NCI-H510A treated with DMSO at 0.1 percent for 48 hours (cell line): ENCODE data around the gene OR4K17.
"Not testable (repeated sequence)": the region's sequence is repeated elsewhere in the genome, so short reads cannot be mapped to it uniquely, and the experiment has no call there.

Source experiments
- DNase-seq: peaks from one replicate; lab custom pipeline; 2025; lab: John Stamatoyannopoulos, UW

The OR4K17 gene, protein sequence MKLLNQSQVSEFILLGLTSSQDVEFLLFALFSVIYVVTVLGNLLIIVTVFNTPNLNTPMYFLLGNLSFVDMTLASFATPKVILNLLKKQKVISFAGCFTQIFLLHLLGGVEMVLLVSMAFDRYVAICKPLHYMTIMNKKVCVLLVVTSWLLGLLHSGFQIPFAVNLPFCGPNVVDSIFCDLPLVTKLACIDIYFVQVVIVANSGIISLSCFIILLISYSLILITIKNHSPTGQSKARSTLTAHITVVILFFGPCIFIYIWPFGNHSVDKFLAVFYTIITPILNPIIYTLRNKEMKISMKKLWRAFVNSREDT

DNA sequence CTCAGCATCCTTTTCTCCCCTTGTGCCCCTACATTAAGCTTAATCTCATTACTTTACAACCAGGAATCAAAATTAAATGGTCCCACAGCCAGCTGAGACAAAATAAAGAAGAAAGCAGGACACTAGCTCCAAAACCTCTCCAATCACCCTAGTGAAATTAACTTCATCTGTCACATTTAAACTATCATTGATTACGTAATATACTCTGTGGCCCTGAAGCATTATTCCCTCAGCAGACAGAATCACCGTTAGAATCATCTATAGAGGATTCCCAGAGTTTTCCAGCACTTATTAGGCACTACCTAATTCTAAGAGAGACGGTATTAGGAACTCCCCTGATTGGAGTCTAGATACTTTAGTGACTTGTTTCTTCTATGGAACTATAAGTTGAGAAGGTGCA is at the start of gene OR4K17:
OR4K17 (plus strand) TSS at position 302 of the 400 bp plus-strand sequence. CDS start 6,761 bp downstream, outside the sequence.
- no peak for DNase-seq

DNA sequence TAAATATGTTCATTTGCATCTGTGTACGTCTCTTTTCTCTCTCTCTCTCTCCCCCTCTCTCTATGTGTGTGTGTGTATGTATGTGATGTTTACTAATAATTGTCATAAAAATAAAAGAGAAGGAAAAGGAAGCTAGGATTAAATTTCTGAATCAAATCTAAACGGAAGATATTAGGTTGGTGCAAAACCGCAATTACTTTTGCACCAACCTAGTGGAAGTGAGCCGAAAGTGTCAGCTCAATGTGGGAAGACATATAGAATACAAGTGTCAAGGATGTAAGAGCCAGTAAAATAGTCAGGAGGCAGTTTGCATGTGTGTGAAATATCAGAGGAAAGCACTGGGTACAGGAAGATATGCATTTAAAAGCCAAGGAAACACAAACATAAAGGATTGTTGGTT is 18.5 kb upstream of the OR4K17 start:
- no peak for DNase-seq

DNA sequence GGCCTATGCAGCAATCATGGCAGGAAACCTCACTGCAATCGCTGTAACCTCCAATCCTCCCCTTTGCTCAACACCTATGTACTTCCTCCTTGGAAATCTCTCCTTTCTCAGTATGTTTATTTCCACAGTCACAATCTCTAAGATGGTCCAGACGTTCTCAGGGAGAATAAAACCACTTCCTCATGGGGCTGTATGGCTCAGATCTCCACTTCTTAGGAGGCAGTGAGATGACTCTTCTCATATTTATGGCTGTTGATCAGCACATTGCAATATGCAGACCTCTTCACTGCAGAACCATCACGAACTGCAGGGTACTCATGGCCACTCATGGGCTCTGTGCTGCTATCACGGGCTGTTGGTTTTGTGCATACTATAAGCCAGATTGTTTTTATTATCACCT is 17.1 kb upstream of the OR4K17 start:
- no peak for DNase-seq

DNA sequence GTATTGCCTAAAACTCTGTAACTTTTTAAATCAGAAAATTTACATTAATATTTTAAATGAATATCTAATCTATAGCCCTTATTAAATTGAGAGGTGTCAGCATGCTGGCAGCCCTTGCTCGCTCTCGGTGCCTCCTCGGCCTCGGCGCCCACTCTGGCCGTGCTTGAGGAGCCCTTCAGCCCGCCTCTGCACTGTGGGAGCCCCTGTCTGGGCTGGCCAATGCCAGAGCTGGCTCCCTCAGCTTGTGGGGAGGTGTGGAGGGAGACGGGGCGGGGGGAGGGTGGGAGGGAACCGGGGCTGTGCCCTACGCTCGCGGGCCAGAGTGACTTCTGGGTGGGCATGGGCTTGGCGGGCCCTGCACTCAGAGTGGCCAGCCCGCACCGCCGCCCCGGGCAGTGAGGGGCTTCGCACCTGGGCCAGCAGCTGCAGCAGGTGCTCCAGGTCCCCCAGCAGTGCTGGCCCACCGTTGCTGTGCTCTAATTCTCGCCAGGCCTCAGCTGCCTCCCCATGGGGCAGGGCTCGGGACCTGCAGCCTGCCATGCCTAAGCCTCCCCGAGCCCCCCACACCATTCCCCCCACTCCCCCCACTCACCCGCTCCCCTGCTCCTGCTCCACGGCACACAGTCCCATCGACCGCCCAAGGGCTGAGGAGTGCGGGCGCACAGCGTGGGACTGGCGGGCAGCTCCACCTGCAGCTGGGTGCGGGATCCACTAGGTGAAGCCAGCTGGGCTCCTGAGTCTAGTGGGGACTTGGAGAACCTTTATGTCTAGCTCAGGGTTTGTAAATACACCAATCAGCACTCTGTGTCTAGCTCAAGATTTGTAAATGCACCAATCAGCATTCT is 11.4 kb upstream of the OR4K17 start:
- not testable (repeated sequence) for DNase-seq

DNA sequence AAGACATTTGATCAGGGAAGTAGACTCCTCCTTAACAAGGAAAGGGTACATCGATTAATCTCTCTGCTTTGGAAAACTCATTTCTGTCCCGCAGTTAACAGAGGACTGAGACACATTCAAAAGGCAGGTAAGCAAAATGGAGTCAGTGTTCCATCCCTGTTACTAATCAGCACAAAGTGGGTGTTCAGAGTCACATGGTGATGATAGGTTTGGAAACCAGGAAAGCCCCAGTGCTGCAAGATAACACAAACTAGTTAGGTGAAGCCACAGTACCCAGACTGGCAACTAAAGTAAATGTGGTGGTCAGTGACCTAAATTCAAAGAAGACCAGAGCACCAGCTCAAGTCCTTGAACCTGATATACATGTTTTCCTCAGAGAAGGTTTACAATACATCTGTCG is 1.8 kb downstream of the OR4K17 start:
- no peak for DNase-seq

DNA sequence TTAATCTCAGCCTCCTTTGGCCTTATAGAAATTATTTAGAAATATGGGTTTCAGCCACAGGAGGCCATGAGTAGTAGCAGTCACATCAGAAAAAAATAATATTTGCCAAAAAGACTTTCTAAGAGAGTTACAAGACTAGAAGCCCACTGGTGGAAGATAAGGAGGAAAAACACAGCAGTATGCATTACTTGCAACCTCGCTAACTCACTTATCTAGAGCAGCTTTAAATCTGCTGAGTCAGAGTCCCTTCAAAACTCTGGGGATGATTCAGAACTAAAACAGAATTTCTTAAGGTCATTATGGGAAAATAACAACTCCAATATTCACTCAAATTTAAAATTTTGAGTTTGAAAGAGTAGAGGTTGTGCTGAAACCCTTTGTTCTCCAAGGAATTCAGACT is 6.2 kb downstream of the OR4K17 start:
- no peak for DNase-seq

DNA sequence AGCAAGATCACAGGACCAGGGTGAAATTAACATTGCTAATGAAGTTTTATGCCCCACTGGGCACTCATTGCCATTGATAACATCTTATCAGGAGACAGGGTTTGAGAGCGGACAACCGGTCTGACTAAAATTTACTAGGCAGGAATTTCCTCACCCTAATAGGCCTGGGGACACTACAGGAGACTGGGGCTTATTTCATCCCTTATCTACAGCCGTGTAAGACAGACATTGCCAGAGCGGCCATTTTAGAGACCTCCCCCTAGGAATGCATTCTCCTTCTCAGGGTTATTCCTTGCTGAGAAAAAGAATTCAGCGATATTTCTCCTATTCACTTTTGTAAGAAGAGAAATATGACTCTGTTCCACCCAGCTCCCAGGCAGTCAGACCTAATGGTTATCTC is 8.3 kb downstream of the OR4K17 start:
- no peak for DNase-seq

DNA sequence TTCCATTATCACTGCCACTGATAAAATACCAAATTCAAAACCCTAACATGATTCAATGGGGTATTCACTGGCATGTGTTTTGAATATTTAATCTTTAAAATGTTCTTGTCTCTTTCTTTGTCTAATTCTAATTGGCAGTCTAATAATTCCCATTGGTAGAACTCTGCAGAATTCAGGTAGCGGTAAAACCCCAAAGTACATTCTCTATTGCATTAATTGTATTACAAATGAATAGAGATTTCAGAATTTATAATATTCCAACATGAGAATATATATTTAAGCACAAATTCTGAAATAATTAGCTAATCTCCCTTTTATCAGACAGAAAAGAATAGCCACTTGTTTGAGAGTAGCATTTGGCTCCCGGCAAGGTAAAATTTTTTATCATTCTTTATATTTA is 28.0 kb downstream of the OR4K17 start, which contains the start of gene OR4N5:
OR4N5 (plus strand) TSS at position 301 of the 400 bp plus-strand sequence. CDS start 4,916 bp downstream, outside the sequence.
- no peak for DNase-seq

DNA sequence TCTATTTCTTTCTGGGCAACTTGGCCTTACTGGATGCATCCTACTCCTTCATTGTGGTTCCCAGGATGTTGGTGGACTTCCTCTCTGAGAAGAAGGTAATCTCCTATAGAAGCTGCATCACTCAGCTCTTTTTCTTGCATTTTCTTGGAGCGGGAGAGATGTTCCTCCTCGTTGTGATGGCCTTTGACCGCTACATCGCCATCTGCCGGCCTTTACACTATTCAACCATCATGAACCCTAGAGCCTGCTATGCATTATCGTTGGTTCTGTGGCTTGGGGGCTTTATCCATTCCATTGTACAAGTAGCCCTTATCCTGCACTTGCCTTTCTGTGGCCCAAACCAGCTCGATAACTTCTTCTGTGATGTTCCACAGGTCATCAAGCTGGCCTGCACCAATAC is 33.4 kb downstream of the OR4K17 start:
- no peak for DNase-seq

DNA sequence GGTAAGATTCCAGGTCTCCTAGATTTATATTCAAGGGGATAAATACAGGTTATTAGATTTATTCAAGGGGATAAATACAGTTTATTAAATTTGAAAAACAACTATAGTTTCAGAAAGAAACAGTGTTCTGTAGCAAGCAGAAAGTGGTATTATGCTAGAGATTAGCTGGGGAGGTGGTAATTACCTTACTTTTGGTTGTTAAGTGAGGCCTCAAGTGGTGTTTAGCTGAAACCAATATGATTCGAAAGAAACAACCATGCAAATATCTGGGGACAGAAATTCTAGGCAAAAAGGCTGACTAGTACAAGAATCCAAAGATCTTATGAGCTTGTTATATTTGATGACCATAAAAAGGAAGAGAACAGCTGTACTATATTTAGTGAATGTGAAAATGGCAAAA is 34.3 kb downstream of the OR4K17 start:
- DNase-seq, result no peak

DNA sequence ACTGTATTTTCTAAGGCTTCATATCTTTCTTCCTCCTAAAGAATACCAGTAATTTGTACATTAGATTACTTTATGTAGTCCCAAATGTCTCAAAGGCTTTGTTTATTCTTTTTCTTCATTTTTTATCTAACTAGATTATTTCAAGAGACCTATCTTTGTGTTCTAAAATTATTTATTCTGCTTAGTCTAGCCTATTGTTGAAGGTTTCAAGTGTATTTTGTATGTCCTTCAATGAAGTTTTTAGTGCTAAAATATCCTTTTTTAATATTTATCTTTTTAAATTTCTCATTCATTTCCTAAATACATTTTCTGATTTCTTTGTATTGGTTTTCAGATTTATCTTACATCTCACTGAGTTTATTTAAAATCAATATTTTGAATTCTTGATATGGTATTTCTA is 53.9 kb downstream of the OR4K17 start:
- no peak for DNase-seq

DNA sequence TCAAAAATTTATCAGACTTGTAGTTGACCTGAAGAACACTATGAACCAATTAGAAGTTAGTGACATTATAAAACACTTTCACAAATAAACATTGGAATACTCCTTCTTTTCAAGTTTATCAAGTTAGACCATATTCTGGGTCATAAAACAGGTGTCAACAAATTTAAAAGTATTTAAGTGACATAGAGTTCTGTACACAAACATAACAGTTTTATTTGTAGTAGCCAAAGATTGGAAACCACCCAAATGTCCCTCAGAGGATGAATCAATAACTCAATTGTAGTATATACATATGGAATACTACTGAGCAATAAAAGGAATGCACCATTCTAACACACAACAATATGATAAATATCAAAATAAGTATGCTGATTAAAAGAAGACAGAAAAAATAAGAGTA is 56.6 kb downstream of the OR4K17 start:
- DNase-seq, result no peak

DNA sequence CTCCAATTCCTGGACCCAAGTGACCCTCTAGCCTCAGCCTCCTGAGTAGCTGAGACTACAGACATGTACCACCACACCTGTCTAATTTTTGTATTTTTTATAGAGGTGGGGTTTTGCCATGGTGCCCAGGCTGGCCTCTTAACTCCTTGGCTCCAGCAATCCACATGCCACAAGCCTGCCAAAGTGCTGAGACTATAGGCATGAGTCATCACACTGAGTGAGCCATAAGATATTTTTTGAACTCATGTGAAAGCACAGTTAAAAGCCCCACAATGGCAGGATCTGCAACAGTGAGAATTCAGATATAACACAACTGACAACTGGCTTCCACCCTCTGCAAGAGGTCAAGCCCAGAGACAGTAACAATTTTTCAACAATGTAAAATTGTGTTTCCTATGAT is 59.3 kb downstream of the OR4K17 start:
- not testable (repeated sequence) for DNase-seq
